Suprapubic skin (tissue), 4 donors: ENCODE data around the gene RNF222. TPM values are rescaled to one million over a fixed set of nuclear protein-coding genes. Genes with fewer than 3 reads are reported as not detected.

ENCODE experiments used
- DNase-seq, 2 donors: peaks; one replicate each; pipeline ENCODE4 v3.0.0-alpha.2; 2019; ENCODE audit warnings: low spot score in 2 of 2
- H3K27ac ChIP-seq: fragments of 200-600 bp; sonication (generic); one replicate; pipeline ENCODE4 v1.5.1; 2019
- H3K27me3 ChIP-seq: fragments of 200-600 bp; sonication (generic); one replicate; pipeline ENCODE4 v1.5.1; 2019
- H3K36me3 ChIP-seq: fragments of 200-600 bp; sonication (generic); one replicate; pipeline ENCODE4 v1.5.1; 2019
- H3K4me1 ChIP-seq: fragments of 200-600 bp; sonication (generic); one replicate; pipeline ENCODE4 v1.5.1; 2019
- H3K4me3 ChIP-seq: fragments of 200-600 bp; sonication (generic); one replicate; pipeline ENCODE4 v1.5.1; 2019; ENCODE audit warnings: mild to moderate bottlenecking
- H3K9me3 ChIP-seq: fragments of 200-600 bp; sonication (generic); one replicate; pipeline ENCODE4 v1.5.1; 2019
- EP300 ChIP-seq: sonication (generic); formaldehyde crosslinking; IDR thresholded peaks from one replicate; pipeline ENCODE4 v1.6.1; 2017; ENCODE audit warnings: antibody characterized with exemption
- POLR2A ChIP-seq, 2 donors: fragments of 450-650 bp; IDR thresholded peaks; one replicate each; pipeline ENCODE4 v1.6.1; 2017; ENCODE audit warnings: antibody characterized with exemption in 2 of 2, mild to moderate bottlenecking in 2 of 2, moderate library complexity in 2 of 2
- POLR2AphosphoS5 ChIP-seq, 3 donors: sonication (generic); formaldehyde crosslinking; IDR thresholded peaks; one replicate each; pipeline ENCODE4 v1.6.1; 2017; ENCODE audit warnings: antibody characterized with exemption in 3 of 3
- WGBS: methylation state at CpG from one replicate; pipeline ENCODE4 v1.1.5; 2018; 5-methylcytosine and 5-hydroxymethylcytosine counted together
- total RNA-seq, 4 donors: library from RNA; depleted of rRNA; stranded (reverse); fragments of >200 nt; gene quantifications; one replicate each; pipeline ENCODE4 v1.1.0, GENCODE V29; 2016
- TF ChIP-seq, protein P1 (sequence below), 2 donors: fragments of 200-600 bp in 1 of 2; fragments of 450-650 bp in 1 of 2; sonication (generic) in 1 of 2; IDR thresholded peaks; one replicate each; pipeline ENCODE4 v1.5.1; 2016 to 2019; ENCODE audit warnings: antibody characterized with exemption in 2 of 2, mild to moderate bottlenecking in 1 of 2, moderate library complexity in 1 of 2

The RNF222 gene
- total RNA-seq, 4 donors from 2014 or later, result 4.1 to 17.5 (median 8.2) TPM

DNA sequence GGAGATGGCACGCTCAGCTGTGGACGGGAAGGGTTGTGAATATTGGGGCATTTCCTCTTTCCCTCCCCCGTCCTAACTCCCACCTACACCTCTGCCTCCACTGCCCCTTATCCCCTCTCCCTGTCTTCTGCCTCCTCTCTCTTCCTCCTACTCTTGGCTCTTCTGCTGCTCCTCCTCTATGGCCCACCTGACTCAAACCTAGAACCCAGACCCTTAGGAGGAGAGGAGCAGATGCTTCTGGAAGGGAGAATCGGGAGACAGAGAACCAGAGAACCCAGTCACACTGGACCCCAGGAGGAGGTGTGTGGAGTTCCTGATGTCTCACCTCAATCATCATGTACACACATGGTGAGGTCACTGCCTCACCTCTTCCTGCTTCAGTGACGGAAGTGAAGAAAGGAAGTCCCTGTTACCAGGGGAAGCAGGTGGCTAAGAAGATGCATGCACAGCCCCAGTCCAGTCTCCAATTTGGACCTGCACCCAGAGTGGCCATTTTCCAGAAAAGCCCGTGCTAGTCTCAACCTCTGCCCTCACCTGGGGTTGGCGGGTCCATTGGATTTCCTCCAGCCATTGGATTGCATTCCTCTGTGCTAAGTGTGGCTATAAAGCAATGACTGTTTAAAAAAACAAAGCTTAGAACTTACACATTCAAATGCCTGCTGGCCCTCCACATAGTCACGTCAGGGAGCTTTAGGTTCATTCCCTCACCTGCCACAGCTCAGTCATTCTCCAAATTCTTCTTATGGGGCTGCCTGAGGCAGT is 4.0 kb downstream of the RNF222 start:
- no peak for DNase-seq
- Histone ChIP-seq H3K27ac (no peak overlapping the region), H3K27me3 (peaks cover 39% of the 10 kb centered on the region), H3K4me3 (no peak overlapping the region), H3K36me3 (no peaks in the 10 kb centered on the region), H3K4me1 (peaks cover 10% of the 10 kb centered on the region), H3K9me3 (no peaks in the 10 kb centered on the region)
- WGBS, result 58% methylated on average over 8 of the region's 8 CpGs
- TF ChIP-seq POLR2AphosphoS5 (IDR thresholded peaks at IDR 0.05), result no peak
- TF ChIP-seq POLR2A (IDR thresholded peaks at IDR 0.05), result no peak
- TF ChIP-seq, protein P1, sequence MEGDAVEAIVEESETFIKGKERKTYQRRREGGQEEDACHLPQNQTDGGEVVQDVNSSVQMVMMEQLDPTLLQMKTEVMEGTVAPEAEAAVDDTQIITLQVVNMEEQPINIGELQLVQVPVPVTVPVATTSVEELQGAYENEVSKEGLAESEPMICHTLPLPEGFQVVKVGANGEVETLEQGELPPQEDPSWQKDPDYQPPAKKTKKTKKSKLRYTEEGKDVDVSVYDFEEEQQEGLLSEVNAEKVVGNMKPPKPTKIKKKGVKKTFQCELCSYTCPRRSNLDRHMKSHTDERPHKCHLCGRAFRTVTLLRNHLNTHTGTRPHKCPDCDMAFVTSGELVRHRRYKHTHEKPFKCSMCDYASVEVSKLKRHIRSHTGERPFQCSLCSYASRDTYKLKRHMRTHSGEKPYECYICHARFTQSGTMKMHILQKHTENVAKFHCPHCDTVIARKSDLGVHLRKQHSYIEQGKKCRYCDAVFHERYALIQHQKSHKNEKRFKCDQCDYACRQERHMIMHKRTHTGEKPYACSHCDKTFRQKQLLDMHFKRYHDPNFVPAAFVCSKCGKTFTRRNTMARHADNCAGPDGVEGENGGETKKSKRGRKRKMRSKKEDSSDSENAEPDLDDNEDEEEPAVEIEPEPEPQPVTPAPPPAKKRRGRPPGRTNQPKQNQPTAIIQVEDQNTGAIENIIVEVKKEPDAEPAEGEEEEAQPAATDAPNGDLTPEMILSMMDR (IDR thresholded peaks at IDR 0.05), result no peak
- no peak for TF ChIP-seq EP300

DNA sequence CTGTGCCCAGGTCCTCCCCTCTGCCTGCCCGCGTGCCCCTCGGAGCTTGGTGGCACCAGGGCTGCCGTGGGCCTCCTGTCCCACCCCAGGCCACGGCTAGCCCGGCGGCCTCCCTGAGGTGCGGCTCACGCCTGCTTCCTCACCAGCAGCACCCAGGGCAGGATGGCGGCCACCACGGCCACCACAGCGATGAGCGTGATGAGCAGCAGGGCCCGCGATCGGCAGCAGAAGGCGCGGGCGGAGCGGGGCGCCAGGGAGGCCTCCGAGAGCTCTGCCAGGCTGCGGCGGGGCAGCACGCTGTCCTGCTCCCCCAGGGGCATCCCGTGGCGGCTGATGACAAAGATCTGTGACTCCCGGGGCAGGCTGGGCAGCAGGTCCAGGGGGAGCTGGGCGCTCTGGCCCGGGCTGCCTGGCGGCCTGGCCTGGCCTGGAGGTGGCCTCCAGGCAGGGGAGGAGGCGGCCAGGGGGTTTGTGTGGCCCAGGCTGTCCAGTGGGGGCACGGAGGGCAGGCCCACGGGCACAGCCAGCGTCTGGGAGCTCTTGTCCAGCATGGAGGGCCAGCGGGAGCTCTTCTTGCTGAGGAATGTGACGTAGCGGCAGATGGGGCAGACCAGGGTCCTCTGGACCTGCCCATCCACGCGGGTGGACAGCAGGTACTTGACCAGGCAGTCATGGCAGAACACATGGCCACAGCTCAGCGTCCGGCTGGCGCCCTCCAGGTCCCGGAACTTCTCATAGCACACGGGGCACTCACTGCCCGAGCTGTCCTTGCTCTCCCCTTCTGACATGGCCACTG is 4.8 kb downstream of the RNF222 start:
- Histone ChIP-seq H3K4me3 (no peak overlapping the region), H3K27ac (no peak overlapping the region), H3K9me3 (no peaks in the 10 kb centered on the region), H3K27me3 (peaks cover 34% of the 10 kb centered on the region), H3K4me1 (peaks cover 10% of the 10 kb centered on the region), H3K36me3 (no peaks in the 10 kb centered on the region)
- TF ChIP-seq POLR2AphosphoS5 (IDR thresholded peaks at IDR 0.05), result no peak
- TF ChIP-seq, protein P1 (IDR thresholded peaks at IDR 0.05), result no peak
- TF ChIP-seq POLR2A (IDR thresholded peaks at IDR 0.05), result no peak
- TF ChIP-seq EP300, result no peak
- DNase-seq, result no peak
- 96% methylated on average over 15 of the region's 46 CpGs for WGBS

DNA sequence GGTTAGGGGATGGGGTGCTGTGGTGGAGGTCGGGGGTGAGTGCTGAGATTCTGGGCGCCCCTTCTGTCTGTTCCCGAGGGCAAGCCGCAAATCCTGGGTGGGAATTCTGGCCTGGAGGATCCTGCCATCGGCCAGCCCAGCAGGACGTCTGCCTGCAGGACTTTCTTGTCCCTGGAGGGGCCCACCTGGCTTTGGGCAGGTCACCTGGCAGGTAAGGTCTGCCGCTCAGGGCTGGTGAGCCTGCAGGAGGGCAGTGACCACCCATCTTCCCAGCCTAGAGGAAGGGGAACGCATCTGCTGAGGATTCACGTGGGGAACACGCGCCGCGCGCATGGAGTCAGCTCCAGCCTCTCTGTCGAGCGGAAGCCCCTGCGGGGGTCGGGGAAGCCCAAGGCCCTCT is 5.4 kb downstream of the RNF222 start:
- 30% methylated on average over 2 of the region's 18 CpGs for WGBS
- DNase-seq, result no peak
- no peak overlapping the region for H3K4me3 ChIP-seq

DNA sequence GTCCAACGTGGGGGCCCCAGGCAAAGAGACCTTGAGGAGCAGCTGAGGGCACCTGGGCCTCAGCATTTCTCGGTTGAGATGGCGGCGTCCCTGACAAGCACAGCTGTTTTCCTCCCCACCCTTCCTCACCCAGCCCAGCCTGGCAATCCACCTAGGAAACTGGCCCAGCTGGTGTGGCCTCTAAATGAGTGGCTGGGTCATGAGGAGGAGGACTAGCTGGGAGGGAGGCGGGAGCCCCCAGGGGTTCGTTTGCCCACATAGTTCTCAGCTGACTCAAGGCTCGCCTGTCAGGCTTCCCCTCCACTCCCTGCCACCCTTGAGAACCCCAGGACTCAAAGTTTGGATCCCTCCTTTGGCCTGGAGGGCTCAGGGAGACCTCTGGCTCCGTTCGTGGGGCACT is 5.9 kb downstream of the RNF222 start:
- TF ChIP-seq POLR2AphosphoS5 (IDR thresholded peaks at IDR 0.05), result no peak
- TF ChIP-seq EP300, result no peak
- TF ChIP-seq POLR2A (IDR thresholded peaks at IDR 0.05), result no peak
- TF ChIP-seq, protein P1 (IDR thresholded peaks at IDR 0.05), result no peak
- DNase-seq, result no peak
- H3K9me3 ChIP-seq, result no peaks in the 10 kb centered on the region
- WGBS, result 24% methylated on average over 5 of the region's 9 CpGs
- H3K4me3 ChIP-seq, result no peak overlapping the region
- H3K36me3 ChIP-seq, result no peaks in the 10 kb centered on the region
- peaks cover 10% of the 10 kb centered on the region for H3K4me1 ChIP-seq
- H3K27ac ChIP-seq, result no peak overlapping the region
- H3K27me3 ChIP-seq, result peaks cover 24% of the 10 kb centered on the region

More for the DNA sequence above, 5.4 kb downstream of the RNF222 start:
- Histone ChIP-seq H3K27ac (no peak overlapping the region), H3K27me3 (peaks cover 28% of the 10 kb centered on the region), H3K4me1 (peaks cover 10% of the 10 kb centered on the region), H3K36me3 (no peaks in the 10 kb centered on the region), H3K9me3 (no peaks in the 10 kb centered on the region)
- TF ChIP-seq POLR2AphosphoS5 (IDR thresholded peaks at IDR 0.05) (no peak), POLR2A (IDR thresholded peaks at IDR 0.05) (no peak), EP300 (no peak)
- TF ChIP-seq, protein P1 (IDR thresholded peaks at IDR 0.05), result no peak
